Gastroesophageal sphincter (tissue), 4 donors: Measurements from ENCODE around the gene B4GALT6. TPM values are rescaled to one million over a fixed set of nuclear protein-coding genes. Genes with fewer than 3 reads are reported as not detected.

Source experiments
- ATAC-seq: fragments of 150-250 bp; one replicate; pipeline ENCODE4 v1.9.1; 2016; ENCODE audit warnings: mild to moderate bottlenecking, moderate library complexity
- H3K27ac ChIP-seq, 4 donors: fragments of 200-600 bp; sonication (generic) in 3 of 4; 1 replicate in 3 of 4; 2 replicates in 1 of 4; pipeline ENCODE4 v1.5.1; 2016 to 2019
- H3K27me3 ChIP-seq: fragments of 200-600 bp; sonication (generic); one replicate; pipeline ENCODE4 v1.5.1; 2019
- H3K36me3 ChIP-seq, 2 donors: fragments of 200-600 bp; sonication (generic); one replicate each; pipeline ENCODE4 v1.5.1; 2019; ENCODE audit warnings: control low read depth in 1 of 2
- H3K4me1 ChIP-seq, 3 donors: fragments of 200-600 bp; sonication (generic); 1 replicate in 2 of 3; 2 replicates in 1 of 3; pipeline ENCODE4 v1.5.1; 2016 to 2019; ENCODE audit warnings: control low read depth in 2 of 3
- H3K4me3 ChIP-seq, 2 donors: fragments of 200-600 bp; sonication (generic); one replicate each; pipeline ENCODE4 v1.5.1; 2019; ENCODE audit warnings: mild to moderate bottlenecking in 1 of 2, moderate library complexity in 1 of 2
- H3K9me3 ChIP-seq, 3 donors: fragments of 200-600 bp; sonication (generic); one replicate each; pipeline ENCODE4 v1.5.1; 2017 to 2019; ENCODE audit warnings: control low read depth in 2 of 3
- EP300 ChIP-seq: sonication (generic); formaldehyde crosslinking; IDR thresholded peaks from one replicate; pipeline ENCODE4 v1.6.1; 2017; ENCODE audit warnings: antibody characterized with exemption, mild to moderate bottlenecking
- POLR2A ChIP-seq, 2 donors: fragments of 450-650 bp; IDR thresholded peaks; one replicate each; pipeline ENCODE4 v1.6.1; 2017; ENCODE audit warnings: antibody characterized with exemption in 2 of 2, mild to moderate bottlenecking in 2 of 2, moderate library complexity in 1 of 2
- POLR2AphosphoS5 ChIP-seq: sonication (generic); formaldehyde crosslinking; IDR thresholded peaks from one replicate; pipeline ENCODE4 v1.6.1; 2017; ENCODE audit warnings: antibody characterized with exemption
- WGBS, 2 donors: methylation state at CpG; one replicate each; pipeline ENCODE4 v1.1.5; 2018; ENCODE audit warnings: low coverage in 1 of 2; 5-methylcytosine and 5-hydroxymethylcytosine counted together
- total RNA-seq, 4 donors: library from RNA; depleted of rRNA; stranded (reverse); fragments of >200 nt; gene quantifications; one replicate each; pipeline ENCODE4 v1.1.0, GENCODE V29; 2016
- TF ChIP-seq, protein P1 (sequence below), 4 experiments: fragments of 200-600 bp in 2 of 4; fragments of 450-650 bp in 2 of 4; sonication (generic) in 1 of 4; IDR thresholded peaks; one replicate each; pipeline ENCODE4 v1.5.1; 2017 to 2019; ENCODE audit warnings: antibody characterized with exemption in 4 of 4, mild to moderate bottlenecking in 2 of 4, moderate library complexity in 2 of 4

The B4GALT6 gene
- total RNA-seq, 4 donors from 2014 or later, result 3.0 to 12.0 (median 5.8) TPM

DNA sequence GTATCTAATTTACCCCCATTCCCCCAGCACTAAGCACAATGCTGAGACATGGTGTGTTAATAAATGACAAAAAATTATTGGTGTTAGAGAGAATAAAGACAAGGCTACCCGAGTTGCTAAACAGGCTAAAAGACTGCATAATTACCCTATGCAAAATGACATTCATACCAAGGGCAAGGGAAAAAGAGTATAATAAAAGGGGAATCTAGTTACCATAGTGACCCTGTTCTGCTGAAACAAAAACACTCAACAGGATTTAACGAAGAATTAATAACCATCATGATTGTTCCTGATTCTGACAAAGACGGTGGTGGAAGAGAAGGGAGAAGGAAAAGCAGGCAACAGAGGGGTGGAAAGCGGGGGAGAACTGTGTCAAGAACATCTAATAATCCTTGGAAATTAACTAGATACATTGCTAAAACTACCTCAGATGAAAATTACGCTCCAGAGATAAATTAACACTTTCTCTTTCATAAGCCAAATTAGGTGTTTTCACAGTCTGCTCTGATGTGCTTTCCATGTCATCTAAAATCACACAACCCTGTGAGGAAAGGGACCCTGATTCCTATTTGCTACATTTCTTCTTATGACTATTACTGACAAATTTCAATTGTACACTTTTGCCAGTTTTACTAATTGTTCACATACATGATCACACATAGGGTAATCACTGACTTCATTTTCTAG is 67.2 kb downstream of the B4GALT6 start:
- no peak overlapping the region for H3K4me3 ChIP-seq
- H3K27ac ChIP-seq, result no peak overlapping the region

DNA sequence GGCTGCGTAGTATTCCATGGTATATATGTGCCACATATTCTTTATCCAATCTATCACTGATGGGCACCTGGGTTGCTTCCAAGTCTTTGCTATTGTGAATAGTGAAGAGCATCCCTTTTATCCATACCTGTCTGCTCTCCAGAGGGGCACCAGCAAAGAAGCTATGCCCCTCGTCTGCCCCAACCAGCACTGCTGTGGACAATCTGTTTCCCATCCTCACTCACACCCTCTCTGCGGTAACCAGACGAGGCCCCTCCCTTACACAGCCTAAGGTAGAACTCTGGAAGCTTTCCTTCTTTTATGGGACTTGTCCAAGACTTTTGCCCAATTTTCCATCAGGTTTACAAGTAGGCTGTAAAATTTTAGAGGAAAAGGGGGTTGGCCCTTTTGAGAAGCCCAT is 67.8 kb downstream of the B4GALT6 start:
- 88 to 90% methylated on average over 2 to 4 of the region's 4 CpGs for WGBS, 2 donors
- no peak overlapping the region for H3K4me3 ChIP-seq
- H3K27ac ChIP-seq, result no peak overlapping the region
- no peak for TF ChIP-seq POLR2AphosphoS5
- TF ChIP-seq POLR2A (IDR thresholded peaks at IDR 0.05), result no peak
- TF ChIP-seq, protein P1, sequence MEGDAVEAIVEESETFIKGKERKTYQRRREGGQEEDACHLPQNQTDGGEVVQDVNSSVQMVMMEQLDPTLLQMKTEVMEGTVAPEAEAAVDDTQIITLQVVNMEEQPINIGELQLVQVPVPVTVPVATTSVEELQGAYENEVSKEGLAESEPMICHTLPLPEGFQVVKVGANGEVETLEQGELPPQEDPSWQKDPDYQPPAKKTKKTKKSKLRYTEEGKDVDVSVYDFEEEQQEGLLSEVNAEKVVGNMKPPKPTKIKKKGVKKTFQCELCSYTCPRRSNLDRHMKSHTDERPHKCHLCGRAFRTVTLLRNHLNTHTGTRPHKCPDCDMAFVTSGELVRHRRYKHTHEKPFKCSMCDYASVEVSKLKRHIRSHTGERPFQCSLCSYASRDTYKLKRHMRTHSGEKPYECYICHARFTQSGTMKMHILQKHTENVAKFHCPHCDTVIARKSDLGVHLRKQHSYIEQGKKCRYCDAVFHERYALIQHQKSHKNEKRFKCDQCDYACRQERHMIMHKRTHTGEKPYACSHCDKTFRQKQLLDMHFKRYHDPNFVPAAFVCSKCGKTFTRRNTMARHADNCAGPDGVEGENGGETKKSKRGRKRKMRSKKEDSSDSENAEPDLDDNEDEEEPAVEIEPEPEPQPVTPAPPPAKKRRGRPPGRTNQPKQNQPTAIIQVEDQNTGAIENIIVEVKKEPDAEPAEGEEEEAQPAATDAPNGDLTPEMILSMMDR (IDR thresholded peaks at IDR 0.05), result no peak
- TF ChIP-seq EP300, result no peak
- no peaks in the 10 kb centered on the region for H3K36me3 ChIP-seq
- peaks cover 0 to 7% (median 0%) of the 10 kb centered on the region in 3 donors for H3K4me1 ChIP-seq
- H3K27me3 ChIP-seq, result no peaks in the 10 kb centered on the region
- no peaks in the 10 kb centered on the region for H3K9me3 ChIP-seq
- no peak for ATAC-seq

More for the DNA sequence above, 67.2 kb downstream of the B4GALT6 start:
- WGBS, 2 donors, result 27 to 34% methylated on average over 4 to 5 of the region's 5 CpGs
- TF ChIP-seq EP300 (no peak), POLR2AphosphoS5 (no peak), POLR2A (IDR thresholded peaks at IDR 0.05) (no peak)
- TF ChIP-seq, protein P1 (IDR thresholded peaks at IDR 0.05), result no peak
- Histone ChIP-seq H3K27me3 (no peaks in the 10 kb centered on the region), H3K9me3 (no peaks in the 10 kb centered on the region), H3K36me3 (no peaks in the 10 kb centered on the region), H3K4me1 (peaks cover 0 to 7% (median 0%) of the 10 kb centered on the region in 3 donors)
- no peak for ATAC-seq

DNA sequence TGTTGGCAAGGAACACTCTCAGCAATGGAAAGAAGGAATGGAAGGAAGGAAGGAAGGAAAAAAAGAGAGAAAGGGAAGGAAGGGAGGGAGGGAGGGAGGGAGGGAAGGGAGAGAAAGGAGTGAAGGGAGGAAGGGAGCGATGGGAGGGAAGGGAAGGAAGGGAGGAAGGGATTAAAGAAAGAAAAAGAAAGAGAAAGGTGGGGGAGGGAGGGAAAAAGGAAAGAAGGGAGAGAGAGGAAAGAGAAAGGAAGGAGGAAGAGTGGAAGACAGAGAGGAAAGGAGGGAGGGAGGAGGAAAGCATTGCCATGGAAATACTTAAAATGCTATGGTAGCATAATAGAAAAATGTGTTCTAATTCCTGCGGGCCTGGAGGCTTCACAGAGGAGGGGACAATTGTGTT is 70.3 kb downstream of the B4GALT6 start:
- TF ChIP-seq, protein P1 (IDR thresholded peaks at IDR 0.05), result no peak
- TF ChIP-seq EP300 (no peak), POLR2AphosphoS5 (no peak), POLR2A (IDR thresholded peaks at IDR 0.05) (no peak)
- Histone ChIP-seq H3K9me3 (no peaks in the 10 kb centered on the region), H3K27me3 (no peaks in the 10 kb centered on the region), H3K4me1 (peaks cover 0 to 7% (median 0%) of the 10 kb centered on the region in 3 donors), H3K36me3 (no peaks in the 10 kb centered on the region), H3K4me3 (no peak overlapping the region), H3K27ac (no peak overlapping the region)
- 71 to 80% methylated on average over 2 of the region's 2 CpGs for WGBS, 2 donors
- ATAC-seq, result no peak

DNA sequence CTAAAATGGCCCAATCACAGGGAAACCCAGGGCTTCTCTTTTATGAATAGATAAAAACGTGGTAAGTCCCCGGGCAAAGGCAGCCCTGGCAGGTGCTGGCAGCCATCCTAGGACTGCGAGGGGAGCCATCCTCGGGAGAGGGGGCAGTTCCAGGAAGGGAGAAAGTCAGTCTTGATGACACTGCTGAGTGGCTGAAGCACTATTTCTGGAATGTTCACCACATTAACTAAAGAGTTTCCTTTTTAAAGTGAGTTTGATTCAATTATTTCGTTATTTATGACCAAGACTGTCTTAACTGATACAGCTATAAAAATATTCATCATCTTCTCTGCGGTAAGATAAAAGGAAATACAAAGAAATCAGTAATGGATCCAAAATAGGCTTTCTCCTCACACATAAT is 72.3 kb downstream of the B4GALT6 start:
- H3K4me1 ChIP-seq, result peaks cover 0 to 4% (median 0%) of the 10 kb centered on the region in 3 donors
- no peak for ATAC-seq
- 53 to 58% methylated on average over 6 of the region's 6 CpGs for WGBS, 2 donors
- H3K27me3 ChIP-seq, result no peaks in the 10 kb centered on the region
- no peaks in the 10 kb centered on the region for H3K36me3 ChIP-seq
- H3K4me3 ChIP-seq, result no peak overlapping the region
- TF ChIP-seq POLR2A (IDR thresholded peaks at IDR 0.05) (no peak), POLR2AphosphoS5 (no peak)
- TF ChIP-seq, protein P1 (IDR thresholded peaks at IDR 0.05), result no peak
- no peak overlapping the region for H3K27ac ChIP-seq
- no peaks in the 10 kb centered on the region for H3K9me3 ChIP-seq

DNA sequence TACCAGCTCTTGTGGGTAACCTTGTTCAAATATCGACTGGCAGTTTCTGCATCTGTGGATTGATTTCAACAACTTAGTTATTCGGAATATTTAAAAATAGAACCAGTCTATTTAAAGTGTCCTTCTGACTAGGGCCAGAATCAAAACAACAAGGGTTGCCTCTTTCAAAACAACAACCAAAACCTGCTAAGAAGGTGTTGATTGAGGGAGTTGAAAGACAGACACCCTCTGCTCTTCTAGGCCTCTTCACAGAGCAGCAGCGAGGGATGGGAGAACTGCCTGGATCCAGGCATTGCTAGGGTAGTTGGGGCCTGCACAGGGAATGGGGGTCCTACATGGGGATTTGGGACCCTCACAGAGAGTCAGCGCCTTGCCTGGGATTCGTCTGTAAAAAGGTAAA is 72.9 kb downstream of the B4GALT6 start:
- H3K36me3 ChIP-seq, result no peaks in the 10 kb centered on the region
- no peaks in the 10 kb centered on the region for H3K4me1 ChIP-seq
- WGBS, 2 donors, result 77% methylated on average over 5 of the region's 5 CpGs; no CpG with 5 or more reads in 1 of the 2 donors
- TF ChIP-seq, protein P1 (IDR thresholded peaks at IDR 0.05), result no peak
- no peak for TF ChIP-seq POLR2AphosphoS5
- TF ChIP-seq POLR2A (IDR thresholded peaks at IDR 0.05), result no peak
- no peak for TF ChIP-seq EP300
- no peak overlapping the region for H3K27ac ChIP-seq
- H3K27me3 ChIP-seq, result no peaks in the 10 kb centered on the region
- H3K4me3 ChIP-seq, result no peak overlapping the region
- no peak for ATAC-seq
- no peaks in the 10 kb centered on the region for H3K9me3 ChIP-seq
